ENCODE data around the gene AKR1B1.

The AKR1B1 gene

DNA sequence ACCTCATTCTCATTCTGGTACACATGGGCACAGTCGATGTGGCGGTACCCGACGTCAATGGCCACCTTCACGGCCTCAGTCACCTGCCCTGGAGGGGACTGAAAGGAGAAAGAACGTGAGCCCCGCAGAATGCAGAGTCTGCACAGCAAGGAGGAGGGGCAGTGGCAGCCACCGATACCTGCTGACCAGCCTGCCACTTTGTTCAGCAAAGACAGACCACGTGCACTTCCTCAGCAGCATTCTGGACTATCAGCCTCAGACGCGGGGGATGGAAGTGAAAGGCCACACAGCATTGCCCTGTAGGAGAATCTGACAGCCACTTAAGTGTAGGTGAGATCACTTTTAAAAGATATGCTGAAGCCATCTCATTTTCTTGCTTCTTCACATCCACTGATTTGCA lies 7.2 kb downstream of the AKR1B1 start:
- Histone ChIP-seq H3K36me3 (ENCODE audit: insufficient read depth, low read length) (peaks cover 43% of the 10 kb centered on the region; the same call in 1 of the 2 replicates), H3K4me1 (ENCODE audit: insufficient read depth, low read length, poor library complexity, severe bottlenecking) (peaks cover 23% of the 10 kb centered on the region), H3K9ac (ENCODE audit: low read depth, low read length, poor library complexity, severe bottlenecking) (no peak overlapping the region), H3K4me3 (ENCODE audit: low read length, poor library complexity, severe bottlenecking) (no peak overlapping the region), H3F3A (ENCODE audit: low read depth) (no peaks in the 10 kb centered on the region), H4K20me1 (ENCODE audit: insufficient read depth, low read length, poor library complexity, severe bottlenecking) (peaks cover 6% of the 10 kb centered on the region), H3K4me2 (ENCODE audit: low read depth, low read length, poor library complexity, severe bottlenecking) (no peak overlapping the region), H3K9me2 (replicated peaks; ENCODE audit: low read depth, low read length) (no peaks in the 10 kb centered on the region), H2AFZ (ENCODE audit: low read length) (no peak overlapping the region), H3K9me3 (ENCODE audit: insufficient read depth, low read depth, low read length) (no peaks in the 10 kb centered on the region), H3K79me2 (ENCODE audit: insufficient read depth, low read length) (peaks cover 15% of the 10 kb centered on the region; the same call in 1 of the 2 replicates), H3K27me3 (ENCODE audit: insufficient read depth, low read length, poor library complexity, severe bottlenecking) (no peaks in the 10 kb centered on the region)
- TF ChIP-seq, protein P1, sequence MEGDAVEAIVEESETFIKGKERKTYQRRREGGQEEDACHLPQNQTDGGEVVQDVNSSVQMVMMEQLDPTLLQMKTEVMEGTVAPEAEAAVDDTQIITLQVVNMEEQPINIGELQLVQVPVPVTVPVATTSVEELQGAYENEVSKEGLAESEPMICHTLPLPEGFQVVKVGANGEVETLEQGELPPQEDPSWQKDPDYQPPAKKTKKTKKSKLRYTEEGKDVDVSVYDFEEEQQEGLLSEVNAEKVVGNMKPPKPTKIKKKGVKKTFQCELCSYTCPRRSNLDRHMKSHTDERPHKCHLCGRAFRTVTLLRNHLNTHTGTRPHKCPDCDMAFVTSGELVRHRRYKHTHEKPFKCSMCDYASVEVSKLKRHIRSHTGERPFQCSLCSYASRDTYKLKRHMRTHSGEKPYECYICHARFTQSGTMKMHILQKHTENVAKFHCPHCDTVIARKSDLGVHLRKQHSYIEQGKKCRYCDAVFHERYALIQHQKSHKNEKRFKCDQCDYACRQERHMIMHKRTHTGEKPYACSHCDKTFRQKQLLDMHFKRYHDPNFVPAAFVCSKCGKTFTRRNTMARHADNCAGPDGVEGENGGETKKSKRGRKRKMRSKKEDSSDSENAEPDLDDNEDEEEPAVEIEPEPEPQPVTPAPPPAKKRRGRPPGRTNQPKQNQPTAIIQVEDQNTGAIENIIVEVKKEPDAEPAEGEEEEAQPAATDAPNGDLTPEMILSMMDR (conservative IDR thresholded peaks at IDR 0.05; ENCODE audit: low read length) = no peak
- TF ChIP-seq EZH2phosphoT487 (IDR thresholded peaks at IDR 0.05; ENCODE audit: borderline replicate concordance) = no peak

DNA sequence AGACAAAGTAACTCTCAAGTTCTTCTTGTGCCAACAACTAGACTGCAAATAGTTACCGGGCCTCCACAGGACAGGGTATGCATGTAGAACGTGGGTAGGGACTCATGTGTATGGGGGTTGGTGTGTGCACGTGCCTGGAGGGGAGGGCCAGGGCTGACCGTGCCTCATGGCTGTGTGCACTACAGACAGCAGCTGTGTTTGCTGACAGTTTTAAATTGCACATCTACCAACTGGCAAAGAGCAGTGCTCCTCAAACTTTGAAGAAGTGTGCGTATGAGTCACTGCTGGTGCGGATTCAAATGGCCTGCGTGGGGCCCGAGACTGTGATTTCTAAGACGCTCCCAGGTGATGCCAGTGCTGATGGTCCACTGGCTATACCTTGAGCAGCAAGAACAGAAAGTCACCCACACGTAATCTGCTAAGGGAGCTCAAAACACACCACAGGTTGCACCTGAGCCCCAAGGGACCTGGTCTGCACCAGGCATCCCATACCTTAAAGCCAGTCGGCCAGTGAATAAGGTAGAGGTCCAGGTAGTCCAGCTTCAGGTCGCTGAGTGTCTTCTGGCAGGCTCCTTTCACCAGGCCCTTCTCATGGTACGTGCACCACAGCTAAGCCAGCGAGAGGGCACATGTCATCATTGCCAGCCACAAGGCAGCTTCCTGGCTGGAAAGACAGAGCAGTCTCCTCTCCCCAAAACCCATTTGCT lies 8.5 kb downstream of the AKR1B1 start:
- Histone ChIP-seq H3K9ac (ENCODE audit: low read depth, low read length, poor library complexity, severe bottlenecking) (no peak overlapping the region), H3K79me2 (ENCODE audit: insufficient read depth, low read length) (peaks cover 12% of the 10 kb centered on the region; the same call in 1 of the 2 replicates), H3K9me3 (ENCODE audit: insufficient read depth, low read depth, low read length) (no peaks in the 10 kb centered on the region), H3K4me1 (ENCODE audit: insufficient read depth, low read length, poor library complexity, severe bottlenecking) (peaks cover 23% of the 10 kb centered on the region), H3F3A (ENCODE audit: low read depth) (no peaks in the 10 kb centered on the region), H3K4me3 (ENCODE audit: low read length, poor library complexity, severe bottlenecking) (no peak overlapping the region), H3K4me2 (ENCODE audit: low read depth, low read length, poor library complexity, severe bottlenecking) (no peak overlapping the region), H4K20me1 (ENCODE audit: insufficient read depth, low read length, poor library complexity, severe bottlenecking) (peaks cover 5% of the 10 kb centered on the region), H3K9me2 (replicated peaks; ENCODE audit: low read depth, low read length) (no peaks in the 10 kb centered on the region), H3K36me3 (ENCODE audit: insufficient read depth, low read length) (peaks cover 53% of the 10 kb centered on the region; the same call in 1 of the 2 replicates), H3K27me3 (ENCODE audit: insufficient read depth, low read length, poor library complexity, severe bottlenecking) (no peaks in the 10 kb centered on the region), H2AFZ (ENCODE audit: low read length) (no peak overlapping the region)
- TF ChIP-seq EZH2phosphoT487 (IDR thresholded peaks at IDR 0.05; ENCODE audit: borderline replicate concordance) = no peak
- TF ChIP-seq, protein P1 (conservative IDR thresholded peaks at IDR 0.05; ENCODE audit: low read length) = no peak

DNA sequence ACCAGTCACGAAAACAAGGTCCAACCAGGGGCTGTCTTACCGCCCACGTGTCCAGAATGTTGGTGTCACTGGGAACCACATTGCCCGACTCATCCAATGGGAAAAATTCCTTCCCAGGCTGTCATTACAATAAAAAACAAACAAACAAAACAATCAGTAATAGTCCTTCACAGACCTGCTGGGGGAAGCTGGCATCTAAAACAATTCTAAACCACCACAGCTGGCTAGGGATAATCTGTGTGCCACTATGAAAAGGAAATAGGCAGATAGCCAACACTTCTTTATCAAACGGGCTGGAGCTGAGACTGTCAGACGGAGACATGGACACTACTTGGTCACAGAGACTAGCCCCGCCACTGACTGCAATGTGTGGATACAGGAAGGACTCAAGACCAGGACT lies 9.2 kb downstream of the AKR1B1 start:
- no peaks in the 10 kb centered on the region for H3F3A ChIP-seq (ENCODE audit: low read depth)
- H2AFZ ChIP-seq (ENCODE audit: low read length) = no peak overlapping the region
- H3K4me1 ChIP-seq (ENCODE audit: insufficient read depth, low read length, poor library complexity, severe bottlenecking) = peaks cover 17% of the 10 kb centered on the region
- no peak for TF ChIP-seq EZH2phosphoT487 (IDR thresholded peaks at IDR 0.05; ENCODE audit: borderline replicate concordance)
- TF ChIP-seq, protein P1 (conservative IDR thresholded peaks at IDR 0.05; ENCODE audit: low read length) = no peak
- no peaks in the 10 kb centered on the region for H3K9me3 ChIP-seq (ENCODE audit: insufficient read depth, low read depth, low read length)
- H3K4me2 ChIP-seq (ENCODE audit: low read depth, low read length, poor library complexity, severe bottlenecking) = no peak overlapping the region
- peaks cover 61% of the 10 kb centered on the region; the same call in 1 of the 2 replicates for H3K36me3 ChIP-seq (ENCODE audit: insufficient read depth, low read length)
- peaks cover 7% of the 10 kb centered on the region; the same call in 1 of the 2 replicates for H3K79me2 ChIP-seq (ENCODE audit: insufficient read depth, low read length)
- no peaks in the 10 kb centered on the region for H3K9me2 ChIP-seq (replicated peaks; ENCODE audit: low read depth, low read length)
- no peaks in the 10 kb centered on the region for H3K27me3 ChIP-seq (ENCODE audit: insufficient read depth, low read length, poor library complexity, severe bottlenecking)
- peaks cover 2% of the 10 kb centered on the region for H4K20me1 ChIP-seq (ENCODE audit: insufficient read depth, low read length, poor library complexity, severe bottlenecking)
- H3K9ac ChIP-seq (ENCODE audit: low read depth, low read length, poor library complexity, severe bottlenecking) = no peak overlapping the region
- H3K4me3 ChIP-seq (ENCODE audit: low read length, poor library complexity, severe bottlenecking) = no peak overlapping the region

Measured in Loucy (cell line).